Ureter (tissue), 1 donor: ENCODE measurements around the gene ANXA2R. TPM values are rescaled to one million over a fixed set of nuclear protein-coding genes. Genes with fewer than 3 reads are reported as not detected.
"Not testable (repeated sequence)": the region's sequence is repeated elsewhere in the genome, so short reads cannot be mapped to it uniquely, and the experiment has no call there.

Experiments
- DNase-seq: peaks from one replicate; pipeline ENCODE4 v3.0.0-alpha.2; 2020; ENCODE audit warnings: low spot score
- total RNA-seq: library from RNA; stranded (reverse); gene quantifications from one replicate; pipeline ENCODE4 v1.2.4, GENCODE V29; 2023
- donor health status: DM: yes; HTN: yes; CAD: no.

Gene ANXA2R
- total RNA-seq, 1 donor from 2014 or later = 4.4 TPM

GRCh38 chr5:43036409-43036808 is 3.7 kb downstream of the ANXA2R start:
- no peak for DNase-seq

- DNase-seq = no peak
Observed at GRCh38 chr5:43034591-43034968, 5.5 kb downstream of the ANXA2R start.

DNA sequence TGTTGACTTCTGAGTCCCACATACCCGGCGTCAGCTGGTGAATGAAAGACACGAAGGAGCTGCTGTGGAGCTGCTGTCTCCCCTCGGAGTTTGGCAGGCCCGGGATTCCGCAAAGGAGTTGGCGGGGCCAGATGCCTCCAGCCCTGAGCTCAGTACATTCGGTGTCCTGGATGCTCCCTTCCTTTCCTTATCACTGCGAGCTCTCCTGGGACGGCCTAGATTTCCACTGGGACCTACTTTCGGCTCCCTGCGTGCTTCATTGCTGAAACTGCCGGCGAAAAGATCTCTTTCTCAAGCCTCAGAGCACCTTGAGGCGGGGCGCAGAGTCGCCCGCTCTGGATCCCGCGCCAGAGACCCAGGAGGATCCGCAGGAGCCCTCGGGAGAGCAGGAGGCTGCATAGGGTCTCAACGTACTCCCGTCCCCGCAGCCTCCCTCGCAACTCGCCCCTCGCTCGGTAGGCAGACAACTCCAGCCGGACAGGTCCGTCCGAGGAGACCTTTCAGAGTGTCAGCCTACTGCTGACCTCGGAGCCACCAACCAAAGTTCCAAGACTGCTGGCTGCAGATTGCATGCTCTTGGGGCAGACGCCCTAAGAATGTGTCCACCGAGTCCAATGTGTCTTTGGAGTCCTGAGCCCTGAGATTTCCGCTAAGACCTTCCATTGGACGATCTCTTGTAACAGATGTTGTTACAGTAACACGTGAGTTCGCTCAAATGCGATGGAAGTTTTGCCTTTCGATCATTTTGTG is 6.1 kb downstream of the ANXA2R start:
- DNase-seq = no peak

GRCh38 chr5:43027054-43027785 is 12.9 kb downstream of the ANXA2R start:
- DNase-seq = no peak

DNA sequence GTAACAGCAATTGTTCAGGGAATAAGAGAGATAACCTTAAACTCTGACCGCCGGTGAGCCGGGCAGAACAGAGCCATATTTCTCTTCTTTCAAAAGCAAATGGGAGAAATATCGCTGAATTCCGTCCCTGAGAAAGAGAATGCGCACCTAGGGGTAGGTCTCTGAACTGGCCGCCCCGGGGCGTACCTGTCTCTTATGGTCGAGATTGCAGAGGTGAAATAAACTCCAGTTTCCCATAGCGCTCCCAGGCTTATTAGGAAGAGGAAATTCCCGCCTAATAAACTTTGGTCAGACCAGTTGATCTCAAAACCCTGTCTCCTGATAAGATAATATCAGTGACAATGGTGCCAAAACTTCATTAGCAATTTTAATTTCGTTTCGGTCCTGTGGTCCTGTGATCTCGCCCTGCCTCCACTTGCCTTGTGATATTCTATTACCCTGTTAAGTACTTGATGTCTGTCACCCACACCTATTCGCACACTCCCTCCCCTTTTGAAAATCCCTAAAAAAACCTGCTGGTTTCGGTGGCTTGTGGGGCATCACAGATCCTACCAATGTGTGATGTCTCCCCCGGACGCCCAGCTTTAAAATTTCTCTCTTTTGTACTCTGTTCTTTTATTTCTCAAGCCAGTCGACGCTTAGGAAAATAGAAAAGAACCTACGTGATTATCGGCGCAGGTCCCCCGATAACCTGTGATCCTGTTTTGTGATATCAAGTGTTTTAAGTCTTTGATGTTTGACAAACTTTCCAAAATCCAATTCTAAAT is 14.8 kb downstream of the ANXA2R start:
- DNase-seq = not testable (repeated sequence)

DNA sequence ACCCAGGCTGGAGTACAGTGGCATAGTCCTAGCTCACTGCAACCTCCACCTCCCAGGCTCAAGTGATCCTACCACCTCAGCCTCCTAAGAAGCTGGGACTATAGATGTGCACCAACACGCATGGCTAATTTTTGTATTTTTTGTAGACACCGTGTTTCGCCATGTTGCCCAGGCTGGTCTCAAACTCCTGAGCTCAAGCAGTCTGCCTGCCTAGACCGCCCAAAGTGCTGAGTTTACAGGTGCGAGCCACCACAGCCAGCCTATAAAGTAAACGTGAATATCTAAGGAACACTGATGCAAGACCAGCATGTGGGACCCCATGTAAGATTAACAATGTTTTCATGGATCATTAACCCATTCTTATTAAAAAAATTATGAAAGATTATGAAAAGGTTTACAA is 15.9 kb downstream of the ANXA2R start:
- no peak for DNase-seq

- DNase-seq = no peak
Observed at GRCh38 chr5:43021151-43021550, 19.0 kb downstream of the ANXA2R start.

DNA sequence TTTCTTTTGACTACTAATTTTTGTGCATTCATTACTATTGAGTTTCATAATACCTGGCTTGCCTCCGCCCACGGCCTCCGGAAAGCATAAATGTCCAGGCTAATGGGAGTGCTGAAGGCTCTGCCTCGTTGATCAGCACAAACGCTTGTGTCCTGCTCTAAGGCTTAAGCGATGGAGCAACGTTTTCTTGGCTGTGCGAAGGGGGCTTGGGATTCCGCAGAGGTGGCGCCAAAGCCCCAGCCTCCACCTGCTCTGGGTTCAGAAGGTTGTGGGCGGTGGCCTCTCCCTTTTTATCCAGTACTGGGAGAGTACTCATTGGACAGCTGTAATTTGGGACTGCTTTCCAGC is 19.7 kb downstream of the ANXA2R start:
- no peak for DNase-seq

- peak; percentile 79 for DNase-seq
Observed at GRCh38 chr5:43019614-43020398, 20.3 kb downstream of the ANXA2R start.

- DNase-seq = no peak
Observed at GRCh38 chr5:43019291-43019613, 20.9 kb downstream of the ANXA2R start.

DNA sequence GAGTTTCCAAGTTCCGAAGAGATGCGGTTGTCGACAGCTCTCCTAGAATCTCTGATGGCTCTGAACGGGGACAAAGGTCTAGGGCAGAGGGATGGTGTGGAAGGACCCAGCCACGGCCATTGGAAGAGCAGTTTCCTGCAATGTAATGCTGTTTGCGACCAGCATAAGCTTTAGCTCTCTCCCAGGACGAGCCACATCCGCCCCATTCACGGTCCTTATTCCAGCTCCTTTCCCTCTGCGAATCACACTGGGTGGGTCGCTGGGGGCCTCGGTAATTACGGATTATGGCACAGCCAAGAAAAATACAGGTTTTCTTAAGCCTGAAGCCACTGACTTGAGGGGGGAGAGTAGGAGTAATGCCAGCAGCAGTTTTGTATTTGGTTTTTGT is 22.7 kb downstream of the ANXA2R start:
- no peak for DNase-seq

- DNase-seq = no peak
Observed at GRCh38 chr5:43016217-43016779, 23.8 kb downstream of the ANXA2R start.

GRCh38 chr5:43014522-43014921 is 25.6 kb downstream of the ANXA2R start:
- no peak for DNase-seq

DNA sequence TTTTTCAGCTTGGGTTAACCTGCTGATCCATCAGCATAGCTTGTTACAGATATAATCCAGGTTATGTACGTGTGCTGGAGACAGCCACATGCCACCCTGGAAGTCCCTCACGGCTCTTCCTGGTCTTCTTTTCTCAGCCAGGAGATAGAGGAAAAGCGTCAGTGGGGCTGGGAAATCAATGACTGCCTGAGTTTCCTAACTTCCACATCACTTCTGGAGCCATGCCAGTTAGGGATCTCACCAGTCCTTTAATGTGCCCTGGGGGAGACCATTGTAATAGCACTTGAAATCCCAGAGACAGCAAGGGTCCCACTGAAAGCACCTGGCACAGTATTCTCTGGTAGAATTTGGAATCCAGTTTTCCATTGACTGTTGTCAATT is 29.2 kb downstream of the ANXA2R start:
- DNase-seq = no peak

- peak; percentile 87 for DNase-seq
Observed at GRCh38 chr5:43008363-43009153, 31.6 kb downstream of the ANXA2R start.

- peak; percentile 65 for DNase-seq
Observed at GRCh38 chr5:43007911-43008362, 32.2 kb downstream of the ANXA2R start.

- peak; percentile 86 for DNase-seq
Observed at GRCh38 chr5:43007246-43007910, 32.7 kb downstream of the ANXA2R start.

- DNase-seq = no peak
Observed at GRCh38 chr5:43006424-43007202, 33.5 kb downstream of the ANXA2R start.

DNA sequence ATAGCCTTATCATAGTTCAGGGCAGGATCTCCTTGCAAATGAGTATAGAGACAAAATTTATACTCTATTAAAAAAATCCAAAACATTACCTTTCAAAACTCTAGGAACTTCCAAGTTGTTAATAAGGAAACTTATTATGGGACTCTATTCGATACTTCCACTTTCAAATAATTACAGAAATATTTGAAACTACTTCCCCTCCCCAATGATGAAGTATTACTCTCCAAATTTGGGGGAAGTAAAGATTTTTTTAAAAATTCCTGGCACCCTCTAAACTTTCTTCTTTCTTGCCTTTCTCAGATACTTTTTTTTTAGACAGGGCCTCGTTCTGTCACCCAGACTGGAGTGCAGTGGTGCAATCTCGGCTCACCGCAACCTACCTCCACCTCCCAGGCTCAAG is 35.1 kb downstream of the ANXA2R start:
- no peak for DNase-seq

DNA sequence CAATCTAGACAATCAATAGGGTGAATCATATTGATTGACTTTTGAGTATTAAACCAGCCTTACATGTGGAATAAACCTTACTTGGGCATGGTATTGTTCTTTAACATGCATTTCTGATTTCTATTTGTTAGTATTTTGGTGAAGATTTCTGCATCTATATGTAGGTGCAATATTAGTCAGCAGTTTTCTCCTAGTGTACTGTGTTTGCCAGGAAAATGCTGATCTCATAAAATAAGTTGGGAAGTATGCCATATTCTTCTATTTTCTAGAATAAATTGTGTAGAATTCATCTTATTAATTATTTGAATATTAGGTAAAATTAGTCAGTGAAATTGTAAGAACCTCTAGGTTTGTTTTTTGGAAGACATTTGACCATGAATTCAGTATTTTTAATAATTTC is 38.4 kb downstream of the ANXA2R start:
- DNase-seq = no peak
